Endodermal cell (in vitro differentiated cells): Measurements from ENCODE around the gene LINGO4. TPM values are rescaled to one million over a fixed set of nuclear protein-coding genes. Genes with fewer than 3 reads are reported as not detected.
"Not testable (repeated sequence)": the region's sequence is repeated elsewhere in the genome, so short reads cannot be mapped to it uniquely, and the experiment has no call there.

Experiments
- DNase-seq: peaks from one replicate; pipeline ENCODE4 v3.0.0-alpha.2; 2017
- H3K27ac ChIP-seq: 2 replicates; pipeline ENCODE4 v1.5.1; 2013; ENCODE audit warnings: mild to moderate bottlenecking, low read depth, low read length, moderate library complexity
- H3K27me3 ChIP-seq: 2 replicates; pipeline ENCODE4 v1.6.1; 2013; ENCODE audit warnings: mild to moderate bottlenecking, low read length, moderate library complexity; ENCODE audit not compliant: insufficient read depth, control insufficient read depth, poor library complexity, severe bottlenecking
- H3K36me3 ChIP-seq: 2 replicates; pipeline ENCODE4 v1.7.0; 2013; ENCODE audit warnings: mild to moderate bottlenecking, low read length, moderate library complexity; ENCODE audit not compliant: control insufficient read depth, insufficient read depth
- H3K4me1 ChIP-seq: one replicate; pipeline ENCODE4 v1.7.0; 2013; ENCODE audit warnings: low read length; ENCODE audit not compliant: control insufficient read depth, insufficient read depth
- H3K4me3 ChIP-seq: 2 replicates; pipeline ENCODE4 v1.5.1; 2013; ENCODE audit warnings: mild to moderate bottlenecking, low read length, moderate library complexity
- H3K9ac ChIP-seq: 2 replicates; pipeline ENCODE4 v1.6.1; 2013; ENCODE audit warnings: mild to moderate bottlenecking, low read length, moderate library complexity; ENCODE audit not compliant: poor library complexity, severe bottlenecking; ENCODE audit errors: extremely low read depth
- H3K9me3 ChIP-seq: 2 replicates; pipeline ENCODE4 v1.6.1; 2013; ENCODE audit warnings: mild to moderate bottlenecking, low read length, moderate library complexity; ENCODE audit not compliant: control insufficient read depth
- H3K27ac Mint-ChIP-seq: 2 replicates; pipeline ENCODE4 v1.8.0; 2020; ENCODE audit warnings: mixed read lengths
- H3K27me3 Mint-ChIP-seq: 2 replicates; pipeline ENCODE4 v1.8.0; 2021; ENCODE audit warnings: mild to moderate bottlenecking, mixed read lengths; ENCODE audit not compliant: insufficient read depth
- H3K36me3 Mint-ChIP-seq: 2 replicates; pipeline ENCODE4 v1.8.0; 2020; ENCODE audit warnings: low read depth, mixed read lengths
- H3K4me1 Mint-ChIP-seq: 2 replicates; pipeline ENCODE4 v1.8.0; 2020; ENCODE audit warnings: mixed read lengths
- H3K4me3 Mint-ChIP-seq: 2 replicates; pipeline ENCODE4 v1.8.0; 2020; ENCODE audit warnings: mild to moderate bottlenecking, moderate library complexity, mixed read lengths
- H3K9me3 Mint-ChIP-seq: 2 replicates; pipeline ENCODE4 v1.8.0; 2020; ENCODE audit warnings: mild to moderate bottlenecking, mixed read lengths
- CTCF ChIP-seq: fragments of 200-600 bp; sonication (generic); conservative IDR thresholded peaks from 2 replicates; pipeline ENCODE4 v1.5.0; 2021; ENCODE audit warnings: antibody characterized with exemption, mild to moderate bottlenecking
- WGBS, 2 experiments: methylation state at CpG; one replicate each; pipeline versions ENCODE4 v1.1.5 to v1.1.7; 2013; ENCODE audit warnings: missing lambda C conversion rate in 2 of 2, mixed read lengths in 1 of 2; ENCODE audit not compliant: insufficient coverage in 1 of 2, insufficient read length in 1 of 2; 5-methylcytosine and 5-hydroxymethylcytosine counted together
- total RNA-seq, 2 donors: library from RNA; stranded (reverse); fragmentation: NEBNext Ultra II Directional in 1 of 2; extraction: Animal tissue kit (Norgen Biotek cat#: 25700) in 1 of 2; gene quantifications; 2 replicates in 1 of 2; 3 replicates in 1 of 2; pipeline ENCODE4 v1.2.1, GENCODE V29; 2021

The LINGO4 gene
- total RNA-seq, 2 donors from 2014 or later = not detected

DNA sequence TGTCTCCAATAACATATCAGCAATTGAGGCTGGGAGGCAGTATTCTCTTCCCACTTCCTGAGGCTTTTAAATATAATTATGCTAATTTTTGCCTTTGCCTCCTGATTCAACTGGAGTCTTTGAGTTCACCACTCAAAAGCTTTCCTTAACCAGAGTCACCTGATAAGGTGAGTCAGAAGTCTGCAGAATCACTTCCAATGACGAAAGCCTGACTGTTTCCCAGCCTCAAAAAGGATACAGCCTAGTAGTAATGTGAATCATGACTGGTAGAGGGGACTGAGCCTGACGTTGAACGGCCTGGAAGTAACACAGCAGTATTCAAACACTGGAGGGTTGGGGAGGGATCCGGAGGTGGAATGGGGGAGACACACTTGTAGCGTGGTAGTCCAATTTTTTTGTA is 31.5 kb downstream of the LINGO4 start:
- no peaks in the 10 kb centered on the region for H3K4me1 Mint-ChIP-seq
- no peaks in the 10 kb centered on the region for H3K9me3 ChIP-seq
- H3K36me3 Mint-ChIP-seq = peaks cover 28% of the 10 kb centered on the region
- no peak overlapping the region for H3K27ac Mint-ChIP-seq
- H3K4me1 ChIP-seq = no peaks in the 10 kb centered on the region
- no peak overlapping the region for H3K4me3 ChIP-seq
- H3K27ac ChIP-seq = no peak overlapping the region
- H3K4me3 Mint-ChIP-seq = no peak overlapping the region
- H3K27me3 ChIP-seq = no peaks in the 10 kb centered on the region
- no peaks in the 10 kb centered on the region for H3K36me3 ChIP-seq
- H3K27me3 Mint-ChIP-seq = no peaks in the 10 kb centered on the region
- no peak for TF ChIP-seq CTCF
- H3K9me3 Mint-ChIP-seq = peaks cover 13% of the 10 kb centered on the region
- DNase-seq = no peak
- H3K9ac ChIP-seq = no peak overlapping the region
- 61 to 87% methylated on average over 2 to 5 of the region's 5 CpGs for WGBS, 2 experiments

- not testable (repeated sequence) for H3K27me3 Mint-ChIP-seq, H3K36me3 ChIP-seq, H3K9me3 ChIP-seq, H3K27ac ChIP-seq, H3K4me3 Mint-ChIP-seq, H3K27me3 ChIP-seq, H3K4me1 Mint-ChIP-seq, H3K36me3 Mint-ChIP-seq, DNase-seq, H3K9ac ChIP-seq, H3K4me3 ChIP-seq, H3K4me1 ChIP-seq, H3K27ac Mint-ChIP-seq
- H3K9me3 Mint-ChIP-seq = peaks cover 17% of the 10 kb centered on the region
- 97 to 100% methylated on average over 5 to 26 of the region's 34 CpGs for WGBS, 2 experiments
Observed at GRCh38 chr1:151769270-151769669, 35.9 kb downstream of the LINGO4 start.

GRCh38 chr1:151768351-151769066 is 36.7 kb downstream of the LINGO4 start:
- not testable (repeated sequence) for H3K27me3 ChIP-seq, H3K4me3 Mint-ChIP-seq
- peak overlapping the region; percentile 23 for H3K27ac Mint-ChIP-seq

GRCh38 chr1:151763990-151764389 is 41.2 kb downstream of the LINGO4 start:
- Histone ChIP-seq H3K36me3 (peaks cover 31% of the 10 kb centered on the region), H3K9ac (peak overlapping the region; percentile 79), H3K9me3 (no peaks in the 10 kb centered on the region), H3K27ac (no peak overlapping the region), H3K4me3 (peak overlapping the region; percentile 93), H3K27me3 (no peaks in the 10 kb centered on the region), H3K4me1 (no peaks in the 10 kb centered on the region)
- no peak for TF ChIP-seq CTCF
- Mint-ChIP-seq H3K27me3 (peaks cover 5% of the 10 kb centered on the region), H3K4me3 (peak overlapping the region; percentile 94), H3K36me3 (peaks cover 25% of the 10 kb centered on the region), H3K4me1 (peaks cover 10% of the 10 kb centered on the region), H3K9me3 (peaks cover 5% of the 10 kb centered on the region), H3K27ac (peak overlapping the region; percentile 83)
- WGBS, 2 experiments = 85 to 98% methylated on average over 8 to 10 of the region's 10 CpGs
- no peak for DNase-seq

More at GRCh38 chr1:151768351-151769066, 36.7 kb downstream of the LINGO4 start:
- H3K4me1 Mint-ChIP-seq, DNase-seq, H3K4me3 ChIP-seq, H3K9me3 ChIP-seq, H3K27ac ChIP-seq, H3K4me1 ChIP-seq, H3K27me3 Mint-ChIP-seq, H3K36me3 ChIP-seq, H3K36me3 Mint-ChIP-seq, H3K9ac ChIP-seq: not testable (repeated sequence)
- WGBS, 2 experiments = 82 to 91% methylated on average over 1 to 2 of the region's 7 CpGs
- H3K9me3 Mint-ChIP-seq = peaks cover 17% of the 10 kb centered on the region
